NCI-H187 treated with DMSO at 0.1 percent for 48 hours (cell line): ENCODE data around the gene TMEM95.

Experiments
- DNase-seq: peaks from one replicate; lab custom pipeline; 2025; lab: John Stamatoyannopoulos, UW

Gene TMEM95

GRCh38 chr17:7404737-7405349 is 49.9 kb downstream of the TMEM95 start:
- DNase-seq = no peak

GRCh38 chr17:7405350-7406234 is 50.6 kb downstream of the TMEM95 start:
- no peak for DNase-seq

GRCh38 chr17:7406235-7406825 is 51.4 kb downstream of the TMEM95 start:
- no peak for DNase-seq
